Measurements from ENCODE around the gene ACTMAP.
"Not testable (repeated sequence)": the region's sequence is repeated elsewhere in the genome, so short reads cannot be mapped to it uniquely, and the experiment has no call there.

ACTMAP gene

GRCh38 chr19:40750058-40750873 lies at the start of gene ACTMAP:
Gene ACTMAP (minus strand): TSS chr19:40750477. CDS start chr19:40749803, 674 bp downstream.
- DNase-seq, result peak; percentile 97 to 99

GRCh38 chr19:40799558-40800338 lies 49.5 kb upstream of the ACTMAP start:
- no peak for DNase-seq

GRCh38 chr19:40798683-40799557 lies 48.6 kb upstream of the ACTMAP start, which contains the start of gene EGLN2:
Gene EGLN2 (plus strand): TSS chr19:40799191. CDS start chr19:40800573, 1,382 bp downstream.
- peak; percentile 97 for DNase-seq

- DNase-seq, result peak; percentile 61 to 66
Observed at GRCh38 chr19:40797963-40798682, 47.8 kb upstream of the ACTMAP start.

- DNase-seq, result no peak
Observed at GRCh38 chr19:40797166-40797962, 47.1 kb upstream of the ACTMAP start.

GRCh38 chr19:40791996-40792395 lies 41.7 kb upstream of the ACTMAP start:
- DNase-seq, result no peak

- DNase-seq, result no peak
Observed at GRCh38 chr19:40791349-40791748, 41.1 kb upstream of the ACTMAP start.

- no peak for DNase-seq
Observed at GRCh38 chr19:40786060-40787037, 36.1 kb upstream of the ACTMAP start.

GRCh38 chr19:40785526-40785925 lies 35.2 kb upstream of the ACTMAP start:
- no peak for DNase-seq

- not testable (repeated sequence) for DNase-seq
Observed at GRCh38 chr19:40784146-40784545, 33.9 kb upstream of the ACTMAP start.

GRCh38 chr19:40783711-40784110 lies 33.4 kb upstream of the ACTMAP start:
- DNase-seq, result no peak

- DNase-seq, result no peak
Observed at GRCh38 chr19:40781140-40781539, 30.9 kb upstream of the ACTMAP start.

GRCh38 chr19:40780582-40780981 lies 30.3 kb upstream of the ACTMAP start:
- no peak for DNase-seq

GRCh38 chr19:40778706-40779284 lies 28.5 kb upstream of the ACTMAP start:
- DNase-seq, result peak in 1 of 2 donors; percentile 25

- DNase-seq, result peak; percentile 99
Observed at GRCh38 chr19:40777937-40778705, 27.8 kb upstream of the ACTMAP start, which contains the start of gene RAB4B. Gene RAB4B (plus strand): TSS chr19:40778247. CDS start chr19:40778376, 129 bp downstream.

- no peak for DNase-seq
Observed at GRCh38 chr19:40777645-40777936, 27.3 kb upstream of the ACTMAP start.

GRCh38 chr19:40776932-40777644 lies 26.8 kb upstream of the ACTMAP start:
- DNase-seq, result peak; percentile 87 to 97

- DNase-seq, result no peak
Observed at GRCh38 chr19:40776364-40776763, 26.1 kb upstream of the ACTMAP start.

Measured in bone marrow (tissue), 2 donors.